HEK293T (cell line): ENCODE results near the gene TNFRSF8.

Source experiments
- CTCF ChIA-PET: fragments of 350-600 bp; formaldehyde crosslinking; extraction: SDS; loops from one replicate; lab custom pipeline; 2021; ENCODE audit warnings: antibody characterized with exemption, inconsistent platforms; lab: Yijun Ruan, JAX
- POLR2A ChIA-PET: fragments of 350-600 bp; formaldehyde crosslinking; extraction: SDS; loops from one replicate; lab custom pipeline; 2020; ENCODE audit warnings: antibody characterized with exemption, inconsistent platforms; lab: Yijun Ruan, JAX
- DNase-seq: peaks from one replicate; pipeline ENCODE4 v3.0.0; 2012; ENCODE audit warnings: mixed read lengths; ENCODE audit errors: extremely low spot score
- ARNT ChIP-seq: fragments of 450-650 bp; IDR thresholded peaks from 2 replicates; pipeline ENCODE4 v1.6.1; 2017; ENCODE audit warnings: mild to moderate bottlenecking
- BHLHE40 ChIP-seq: fragments of 450-650 bp; IDR thresholded peaks from 2 replicates; pipeline ENCODE4 v1.6.1; 2016; ENCODE audit warnings: mild to moderate bottlenecking, moderate library complexity, borderline replicate concordance
- CTBP1 ChIP-seq: fragments of 450-650 bp; IDR thresholded peaks from 2 replicates; pipeline ENCODE4 v1.6.1; 2016; ENCODE audit warnings: borderline replicate concordance
- ELF4 ChIP-seq: fragments of 450-650 bp; IDR thresholded peaks from 2 replicates; pipeline ENCODE4 v1.6.1; 2017; ENCODE audit warnings: antibody characterized with exemption
- FOXA1 ChIP-seq: fragments of 450-650 bp; IDR thresholded peaks from 2 replicates; pipeline ENCODE4 v1.6.1; 2016; ENCODE audit warnings: mild to moderate bottlenecking
- FOXK2 ChIP-seq: fragments of 450-650 bp; IDR thresholded peaks from 2 replicates; pipeline ENCODE4 v1.6.1; 2016; ENCODE audit warnings: mild to moderate bottlenecking
- FOXM1 ChIP-seq: fragments of 450-650 bp; IDR thresholded peaks from 2 replicates; pipeline ENCODE4 v1.6.1; 2017; ENCODE audit warnings: mild to moderate bottlenecking, borderline replicate concordance
- HDGF ChIP-seq: fragments of 450-650 bp; IDR thresholded peaks from 2 replicates; pipeline ENCODE4 v1.6.1; 2017; ENCODE audit warnings: antibody characterized with exemption, borderline replicate concordance
- L3MBTL2 ChIP-seq: fragments of 450-650 bp; conservative IDR thresholded peaks from 2 replicates; pipeline ENCODE4 v1.6.1; 2016; ENCODE audit warnings: mild to moderate bottlenecking
- LEF1 ChIP-seq: fragments of 450-650 bp; IDR thresholded peaks from 2 replicates; pipeline ENCODE4 v1.6.1; 2017; ENCODE audit warnings: mild to moderate bottlenecking, borderline replicate concordance
- NFRKB ChIP-seq: fragments of 450-650 bp; IDR thresholded peaks from 2 replicates; pipeline ENCODE4 v1.6.1; 2016; ENCODE audit warnings: mild to moderate bottlenecking, moderate library complexity
- PKNOX1 ChIP-seq: fragments of 450-650 bp; IDR thresholded peaks from 2 replicates; pipeline ENCODE4 v1.6.1; 2016
- SP1 ChIP-seq: fragments of 450-650 bp; IDR thresholded peaks from 2 replicates; pipeline ENCODE4 v1.6.1; 2017
- SUZ12 ChIP-seq: fragments of 450-650 bp; IDR thresholded peaks from 2 replicates; pipeline ENCODE4 v1.6.1; 2016; ENCODE audit warnings: mild to moderate bottlenecking
- TARDBP ChIP-seq: fragments of 450-650 bp; IDR thresholded peaks from 2 replicates; pipeline ENCODE4 v1.6.1; 2016
- ZNF384 ChIP-seq: fragments of 450-650 bp; IDR thresholded peaks from 2 replicates; pipeline ENCODE4 v1.6.1; 2016

Gene TNFRSF8

GRCh38 chr1:12173631-12174121, 110.6 kb downstream of the TNFRSF8 start:
- ChIA-PET CTCF (no interaction called here), POLR2A (no interaction called here)
- DNase-seq, result no peak
- no peak for TF ChIP-seq SP1
- TF ChIP-seq NFRKB, result no peak
- TF ChIP-seq FOXK2, result no peak
- TF ChIP-seq PKNOX1, result no peak
- TF ChIP-seq BHLHE40, result no peak
- TF ChIP-seq LEF1, result no peak
- TF ChIP-seq CTBP1, result no peak
- TF ChIP-seq ARNT, result no peak
- no peak for TF ChIP-seq FOXA1
- TF ChIP-seq SUZ12, result no peak
- no peak for TF ChIP-seq ELF4
- no peak for TF ChIP-seq FOXM1
- no peak for TF ChIP-seq ZNF384
- TF ChIP-seq L3MBTL2, result no peak
- no peak for TF ChIP-seq HDGF

- TF ChIP-seq L3MBTL2 (no peak), CTBP1 (no peak), HDGF (no peak), ZNF384 (no peak)
- CTCF ChIA-PET, result no interaction called here
- DNase-seq, result no peak
- POLR2A ChIA-PET, result interaction anchor here (1.5 kb wide), 1 partner anchor 12 kb away, joined by 4 read pairs; no protein-coding TSS in a partner anchor
These were observed 112.1 kb downstream of the TNFRSF8 start for GRCh38 chr1:12174924-12175810.

- CTCF ChIA-PET, result interaction anchor here (1.2 kb wide), 1 partner anchor 32 kb away, joined by 4 read pairs; no protein-coding TSS in a partner anchor
- TF ChIP-seq L3MBTL2, result no peak
- no peak for TF ChIP-seq LEF1
- no peak for TF ChIP-seq CTBP1
- TF ChIP-seq SUZ12, result no peak
- TF ChIP-seq ARNT, result no peak
- no peak for TF ChIP-seq BHLHE40
- TF ChIP-seq HDGF, result no peak
- no peak for TF ChIP-seq ZNF384
- TF ChIP-seq ELF4, result no peak
- no peak for TF ChIP-seq PKNOX1
- POLR2A ChIA-PET, result interaction anchor here (1.5 kb wide), 1 partner anchor 14 kb away, joined by 4 read pairs; no protein-coding TSS in a partner anchor
- DNase-seq, result no peak
These were observed 113.4 kb downstream of the TNFRSF8 start for GRCh38 chr1:12176298-12177118.

GRCh38 chr1:12177156-12177998, 114.3 kb downstream of the TNFRSF8 start:
- POLR2A ChIA-PET, result no interaction called here
- CTCF ChIA-PET, result interaction anchor here (0.7 to 1.8 kb wide), 4 partner anchors 15 to 53 kb away, joined by 3 to 6 read pairs (median 4); no protein-coding TSS in a partner anchor

GRCh38 chr1:12177999-12178441, 114.9 kb downstream of the TNFRSF8 start:
- POLR2A ChIA-PET, result no interaction called here
- DNase-seq, result no peak
- TF ChIP-seq TARDBP (no peak), NFRKB (no peak), BHLHE40 (no peak), SUZ12 (no peak), CTBP1 (no peak), ARNT (no peak), FOXK2 (no peak), ELF4 (no peak), PKNOX1 (no peak), HDGF (no peak), L3MBTL2 (no peak), LEF1 (no peak), SP1 (no peak), FOXA1 (no peak), FOXM1 (no peak), ZNF384 (no peak)
- CTCF ChIA-PET, result interaction anchor here (0.7 to 1.8 kb wide), 4 partner anchors 15 to 53 kb away, joined by 3 to 6 read pairs (median 4); no protein-coding TSS in a partner anchor

More at GRCh38 chr1:12177156-12177998, 114.3 kb downstream of the TNFRSF8 start:
- DNase-seq, result no peak
- TF ChIP-seq NFRKB (no peak), L3MBTL2 (no peak)
